ENCODE measurements around the gene ZNF2.

ZNF2 gene

GRCh38 chr2:95165371-95166064, at the start of gene ZNF2:
Gene ZNF2, plus strand, starts transcription at chr2:95165809. Its CDS starts 10,418 bp downstream, at chr2:95176227.
- DNase-seq: peak; percentile 95

DNA sequence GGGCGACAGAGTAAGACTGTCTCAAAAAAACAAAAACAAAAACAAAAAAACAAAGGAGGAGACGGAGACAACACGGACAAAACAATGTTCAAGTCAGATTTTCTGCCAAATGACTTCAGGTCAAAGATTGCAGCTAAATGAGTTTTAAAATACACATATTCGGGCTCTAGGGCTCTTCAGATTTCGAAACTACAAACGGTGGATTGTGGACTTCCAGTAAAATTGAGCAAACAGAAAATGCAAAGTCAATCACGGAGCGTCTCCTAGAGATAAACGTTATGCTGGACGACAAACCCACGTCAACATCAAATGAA, 44.6 kb upstream of the ZNF2 start:
- DNase-seq: no peak

- peak; percentile 50 to 70 for DNase-seq
These were observed 44.0 kb upstream of the ZNF2 start, which contains the start of gene MRPS5 for GRCh38 chr2:95121407-95122196. Gene MRPS5, minus strand, starts transcription at chr2:95121808. Its CDS starts 17 bp downstream, at chr2:95121791.

DNA sequence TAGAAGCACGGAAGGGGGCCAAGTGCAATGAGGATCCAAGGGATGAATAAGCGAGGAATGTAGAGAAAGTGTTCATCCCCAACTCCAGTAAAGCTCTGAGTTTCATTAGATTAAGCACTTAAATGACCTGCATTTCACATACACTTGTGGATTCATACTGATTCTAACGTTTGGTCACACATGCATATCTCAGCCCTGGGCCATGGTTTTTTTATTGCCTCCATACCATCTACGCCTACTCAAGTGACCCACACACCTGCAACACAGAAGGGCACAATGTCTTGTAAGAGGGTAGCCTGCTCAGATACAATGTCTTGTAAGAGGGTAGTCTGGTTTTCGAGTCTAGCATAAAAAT, 43.4 kb upstream of the ZNF2 start:
- DNase-seq: no peak

DNA sequence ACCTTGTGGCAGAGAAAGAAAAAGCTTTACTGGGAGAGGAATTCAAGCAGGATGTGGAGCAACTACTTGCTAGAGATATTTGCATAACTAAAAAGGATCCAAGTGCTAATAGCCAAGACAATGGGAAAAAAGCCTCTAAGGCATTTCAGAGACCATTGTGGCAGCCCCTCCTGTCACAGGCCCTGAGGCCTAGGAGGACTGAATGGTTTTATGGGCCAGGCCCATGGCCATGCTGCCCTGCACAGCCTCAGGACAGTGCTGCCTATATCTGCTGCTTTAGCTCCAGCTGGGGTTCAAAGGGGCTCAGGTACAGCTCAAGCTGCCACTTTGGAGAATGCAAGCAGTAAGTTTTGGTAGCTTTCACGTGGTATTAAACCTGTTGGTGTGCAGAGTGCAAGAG, 26.9 kb upstream of the ZNF2 start:
- DNase-seq: no peak

- no peak for DNase-seq
These were observed 21.8 kb upstream of the ZNF2 start for GRCh38 chr2:95143838-95144237.

- DNase-seq: no peak
These were observed 16.1 kb upstream of the ZNF2 start for GRCh38 chr2:95149397-95149984.

GRCh38 chr2:95158441-95158840, 7.2 kb upstream of the ZNF2 start:
- no peak for DNase-seq

- peak in 1 of 2 experiments; percentile 17 for DNase-seq
These were observed 6.6 kb upstream of the ZNF2 start for GRCh38 chr2:95158891-95159619.

DNA sequence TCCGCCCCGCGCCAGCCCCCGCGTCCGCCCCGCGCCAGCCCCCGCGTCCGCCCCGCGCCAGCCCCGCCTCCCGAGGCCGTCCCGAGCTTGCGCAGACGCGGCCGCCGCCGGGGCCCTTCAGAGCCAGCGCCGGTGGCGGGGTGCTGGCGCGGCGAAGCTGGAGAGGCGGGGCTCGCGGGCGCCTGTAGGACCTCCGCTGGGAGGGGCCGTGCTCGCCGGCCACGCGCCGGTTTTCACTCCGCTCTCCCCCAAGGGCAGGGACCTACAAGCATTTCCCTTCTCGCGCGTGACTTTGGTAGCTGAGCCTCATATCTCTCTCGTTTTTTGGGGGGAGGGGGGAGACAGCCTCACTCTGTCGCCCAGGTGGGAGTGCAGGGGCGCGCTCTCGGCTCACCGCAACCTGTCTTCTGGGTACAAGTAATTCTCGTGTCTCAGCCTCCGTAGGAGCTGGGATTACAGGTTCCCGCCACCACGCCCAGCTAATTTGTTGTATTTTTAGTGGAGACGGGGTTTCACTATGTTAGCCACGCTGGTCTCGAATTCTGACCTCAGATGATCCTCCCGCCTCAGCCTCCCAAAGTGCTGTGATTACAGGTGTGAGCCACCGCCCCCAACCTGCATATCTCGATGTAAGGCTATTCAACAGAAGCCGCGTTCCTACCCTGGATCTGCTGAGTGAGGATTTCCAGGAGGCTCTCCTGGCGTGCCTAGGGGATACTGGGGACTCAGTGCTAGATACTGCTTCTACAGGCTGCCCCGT, 5.7 kb upstream of the ZNF2 start, which contains the start of gene ZNF514:
ZNF514 (minus strand) TSS at position 159 of the 760 bp plus-strand sequence. CDS start 6,595 bp downstream, outside the sequence.
- DNase-seq: peak; percentile 41 to 66

- DNase-seq: no peak
These were observed 609 bp upstream of the ZNF2 start for GRCh38 chr2:95165030-95165370.

DNA sequence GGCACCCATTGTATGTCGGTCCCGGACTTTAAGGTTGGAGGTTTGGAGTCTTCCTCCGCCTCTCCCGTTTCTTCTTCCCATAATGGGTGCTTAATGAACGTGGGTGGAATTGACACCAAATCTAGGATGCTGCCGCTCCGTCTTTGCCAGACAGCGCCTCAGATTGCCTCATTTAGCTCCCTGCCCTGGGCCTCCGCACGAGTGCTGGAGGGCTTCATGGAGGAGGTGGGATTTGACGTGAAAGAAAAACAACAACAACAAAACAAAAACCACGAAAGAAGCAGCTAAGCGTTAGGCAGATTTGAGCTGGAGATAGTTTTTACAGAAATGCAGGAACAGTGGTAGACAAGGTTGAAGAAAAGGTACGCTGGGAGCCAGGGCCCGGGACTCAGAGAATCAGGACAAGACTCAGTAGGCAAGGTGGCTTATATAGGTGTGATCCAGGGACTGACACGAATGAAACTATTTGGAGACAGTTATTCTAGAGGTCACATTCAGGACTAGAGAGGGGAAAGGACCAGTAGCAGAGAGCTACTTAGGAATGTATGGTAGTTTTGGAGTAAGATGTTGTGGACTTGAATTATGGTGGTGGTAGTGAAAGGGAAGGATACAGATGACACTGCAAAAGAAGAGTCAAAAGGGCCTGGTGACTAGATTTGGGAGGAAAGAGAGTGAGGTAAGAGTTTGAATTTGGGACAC, 605 bp downstream of the ZNF2 start:
- no peak for DNase-seq

GRCh38 chr2:95171902-95172301, 6.3 kb downstream of the ZNF2 start:
- DNase-seq: no peak

- no peak for DNase-seq
These were observed 8.5 kb downstream of the ZNF2 start for GRCh38 chr2:95174031-95174542.

DNA sequence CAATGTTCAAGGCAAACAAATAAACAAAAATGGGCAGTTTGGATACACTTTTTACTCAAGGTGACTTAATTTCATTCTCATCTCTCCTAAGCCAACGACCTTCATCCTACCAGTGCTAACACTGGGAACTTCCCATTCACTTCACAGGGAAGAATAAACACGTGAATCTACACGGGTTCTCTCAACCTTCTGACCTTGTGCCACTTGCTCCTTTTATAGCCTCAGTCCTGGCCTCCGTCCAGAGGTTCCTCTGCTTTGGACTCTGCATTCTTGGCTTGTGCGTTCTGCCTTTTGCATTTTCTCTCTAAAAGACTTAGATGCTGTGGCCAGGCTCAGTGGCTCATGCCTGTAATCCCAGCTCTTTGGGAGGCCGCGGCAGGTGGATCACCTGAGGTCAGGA, 13.8 kb downstream of the ZNF2 start:
- DNase-seq: no peak

DNA sequence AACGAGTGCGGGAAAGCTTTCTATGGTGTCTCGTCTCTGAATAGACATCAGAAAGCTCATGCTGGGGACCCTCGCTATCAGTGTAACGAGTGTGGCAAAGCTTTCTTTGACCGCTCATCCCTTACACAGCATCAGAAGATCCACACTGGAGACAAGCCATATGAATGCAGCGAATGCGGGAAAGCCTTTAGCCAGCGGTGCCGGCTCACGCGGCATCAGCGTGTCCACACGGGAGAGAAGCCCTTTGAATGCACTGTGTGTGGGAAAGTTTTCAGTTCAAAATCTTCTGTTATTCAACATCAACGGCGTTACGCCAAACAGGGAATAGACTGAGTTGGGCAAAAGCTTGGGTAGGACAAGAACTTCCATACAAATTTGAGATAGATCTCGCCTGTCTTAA, 16.2 kb downstream of the ZNF2 start:
- no peak for DNase-seq

GRCh38 chr2:95185197-95185596, 19.6 kb downstream of the ZNF2 start:
- DNase-seq: no peak

DNA sequence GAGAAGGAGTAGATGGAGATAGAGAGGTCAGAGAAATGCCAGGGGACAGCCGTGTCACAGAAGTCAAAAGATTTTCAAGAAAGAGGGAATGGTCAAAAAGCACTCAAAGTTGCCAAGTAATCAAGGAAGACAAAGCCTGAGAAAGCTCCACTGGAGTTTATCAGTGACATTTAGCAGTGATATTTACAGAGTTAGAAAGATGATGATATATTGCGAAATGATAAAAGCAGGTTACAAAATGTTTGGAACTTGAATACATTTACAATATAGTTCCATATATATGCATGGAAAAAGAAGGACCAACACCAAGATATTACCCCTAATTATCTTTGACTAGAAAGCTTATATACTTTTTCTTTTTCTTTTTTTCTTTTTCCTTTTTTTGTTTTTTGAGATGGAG, 20.4 kb downstream of the ZNF2 start:
- no peak for DNase-seq

GRCh38 chr2:95192956-95193355, 27.3 kb downstream of the ZNF2 start:
- DNase-seq: peak; percentile 2 to 4

DNA sequence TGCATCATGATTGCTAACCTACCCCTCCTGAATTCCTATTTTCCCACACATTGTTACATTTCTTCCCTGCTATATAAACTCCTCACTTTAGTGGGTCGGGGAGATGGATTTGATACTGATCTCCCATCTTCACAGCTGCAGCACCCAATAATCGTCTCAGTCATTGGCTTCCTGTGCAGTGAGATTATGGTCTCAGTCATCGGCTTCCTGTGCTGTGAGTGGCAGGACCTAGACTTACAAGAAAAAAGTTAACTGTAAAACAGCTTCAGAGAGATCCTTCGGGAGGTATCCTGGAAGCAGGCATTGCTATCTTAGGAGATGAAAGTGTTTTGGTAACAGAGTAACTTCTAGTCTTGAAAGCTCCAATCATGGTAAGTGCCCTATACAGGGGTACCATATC, 38.3 kb downstream of the ZNF2 start:
- DNase-seq: no peak

GRCh38 chr2:95204396-95204795, 38.8 kb downstream of the ZNF2 start:
- DNase-seq: no peak

GRCh38 chr2:95206096-95206495, 40.5 kb downstream of the ZNF2 start:
- DNase-seq: no peak

Data from NCI-H1930 (cell line).